GM10248 (cell line): ENCODE results near the gene OR52L1.

Experiments used
- CTCF ChIA-PET: fragments of 300-600 bp; sonication (Branson Sonifier 250); formaldehyde crosslinking; extraction: SDS; loops from one replicate; lab custom pipeline; 2021; ENCODE audit warnings: antibody characterized with exemption; lab: Yijun Ruan, JAX
- POLR2A ChIA-PET: fragments of 350-650 bp; sonication (Branson Sonifier 250); formaldehyde crosslinking; extraction: SDS; loops from one replicate; lab custom pipeline; 2020; ENCODE audit warnings: antibody characterized with exemption; lab: Yijun Ruan, JAX
- DNase-seq: peaks from one replicate; pipeline ENCODE4 v3.0.0; 2012; ENCODE audit errors: extremely low spot score
- TF ChIP-seq, protein P1 (sequence below): IDR thresholded peaks from 2 replicates; pipeline ENCODE4 v1.5.1; 2012; ENCODE audit warnings: mild to moderate bottlenecking, low read depth; ENCODE audit errors: extremely low read depth, missing control alignments, control extremely low read depth

Gene OR52L1

GRCh38 chr11:5955586-5955985 lies 31.2 kb downstream of the OR52L1 start:
- ChIA-PET POLR2A (no interaction called here), CTCF (no interaction called here)
- TF ChIP-seq, protein P1, sequence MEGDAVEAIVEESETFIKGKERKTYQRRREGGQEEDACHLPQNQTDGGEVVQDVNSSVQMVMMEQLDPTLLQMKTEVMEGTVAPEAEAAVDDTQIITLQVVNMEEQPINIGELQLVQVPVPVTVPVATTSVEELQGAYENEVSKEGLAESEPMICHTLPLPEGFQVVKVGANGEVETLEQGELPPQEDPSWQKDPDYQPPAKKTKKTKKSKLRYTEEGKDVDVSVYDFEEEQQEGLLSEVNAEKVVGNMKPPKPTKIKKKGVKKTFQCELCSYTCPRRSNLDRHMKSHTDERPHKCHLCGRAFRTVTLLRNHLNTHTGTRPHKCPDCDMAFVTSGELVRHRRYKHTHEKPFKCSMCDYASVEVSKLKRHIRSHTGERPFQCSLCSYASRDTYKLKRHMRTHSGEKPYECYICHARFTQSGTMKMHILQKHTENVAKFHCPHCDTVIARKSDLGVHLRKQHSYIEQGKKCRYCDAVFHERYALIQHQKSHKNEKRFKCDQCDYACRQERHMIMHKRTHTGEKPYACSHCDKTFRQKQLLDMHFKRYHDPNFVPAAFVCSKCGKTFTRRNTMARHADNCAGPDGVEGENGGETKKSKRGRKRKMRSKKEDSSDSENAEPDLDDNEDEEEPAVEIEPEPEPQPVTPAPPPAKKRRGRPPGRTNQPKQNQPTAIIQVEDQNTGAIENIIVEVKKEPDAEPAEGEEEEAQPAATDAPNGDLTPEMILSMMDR = no peak
- no peak for DNase-seq

- TF ChIP-seq, protein P1 = no peak
- DNase-seq = no peak
- CTCF ChIA-PET = no interaction called here
- POLR2A ChIA-PET = no interaction called here
Measured at GRCh38 chr11:5941951-5942350, 44.8 kb downstream of the OR52L1 start, which contains the start of gene OR56A3. OR56A3 (plus strand) TSS chr11:5942251; CDS start chr11:5947347, 5,096 bp downstream.

- DNase-seq = no peak
- TF ChIP-seq, protein P1 = no peak
- CTCF ChIA-PET = interaction anchor here (0.6 kb wide), 1 partner anchor 50 kb away, joined by 3 read pairs; no protein-coding TSS in a partner anchor
- POLR2A ChIA-PET = no interaction called here
Measured at GRCh38 chr11:5940748-5941147, 46.0 kb downstream of the OR52L1 start.

GRCh38 chr11:5938603-5938965 lies 48.2 kb downstream of the OR52L1 start:
- POLR2A ChIA-PET = no interaction called here
- DNase-seq = no peak
- CTCF ChIA-PET = interaction anchor here (1.5 kb wide), 1 partner anchor 16 kb away, joined by 3 read pairs; no protein-coding TSS in a partner anchor
- TF ChIP-seq, protein P1 = no peak

DNA sequence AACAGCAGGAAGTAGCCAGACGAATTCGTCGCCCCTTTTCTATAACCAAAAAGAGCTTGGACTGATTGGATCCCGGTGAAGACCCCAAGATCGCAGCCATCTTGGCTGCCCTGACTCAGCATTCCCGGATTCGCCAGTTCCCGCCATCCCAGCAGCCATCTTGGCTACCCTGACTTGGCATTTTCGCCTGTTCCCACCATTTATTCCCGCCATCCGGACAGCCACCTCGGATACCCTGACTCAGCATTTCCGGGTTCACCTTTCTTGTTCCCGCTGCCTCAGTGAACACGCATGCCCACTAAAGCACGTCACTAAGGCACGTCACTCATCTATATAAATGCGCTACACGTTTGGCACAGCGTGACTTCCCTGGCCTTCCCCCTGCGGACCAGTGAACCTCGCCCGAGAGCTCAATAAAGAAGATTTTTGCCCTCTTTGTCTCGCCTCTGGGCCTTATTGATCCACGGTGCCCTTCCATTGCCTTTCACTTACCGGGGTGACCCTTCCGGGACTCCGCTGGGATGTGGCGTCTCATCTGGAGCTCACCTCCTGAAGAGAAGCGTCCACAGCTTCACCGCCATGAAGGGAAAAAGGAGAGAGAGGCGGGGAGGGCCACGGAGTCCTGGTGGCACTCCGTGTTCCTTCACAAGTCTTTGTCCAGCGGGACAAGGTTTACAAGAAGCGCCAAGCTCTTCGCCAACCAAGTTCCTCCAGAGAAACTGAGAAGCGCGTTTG lies 48.8 kb downstream of the OR52L1 start:
- ChIA-PET CTCF (interaction anchor here (1.5 kb wide), 1 partner anchor 15 kb away, joined by 3 read pairs; no protein-coding TSS in a partner anchor), POLR2A (no interaction called here)
- TF ChIP-seq, protein P1 = no peak
- DNase-seq = no peak
